OCI-LY3 (cell line): ENCODE data around the gene CTPS2.

Source experiments
- H2AFZ ChIP-seq: fragments of 200-600, 300-600 bp; shearing (Covaris generic); 2 replicates; pipeline ENCODE4 v1.6.0; 2014; ENCODE audit warnings: antibody characterized with exemption, low read depth, low read length
- H3K27ac ChIP-seq: fragments of 200-600, 300-600 bp; sonication (generic); 2 replicates; pipeline ENCODE4 v1.5.1; 2014; ENCODE audit warnings: mild to moderate bottlenecking, low read length, moderate library complexity, mixed read lengths
- H3K27me3 ChIP-seq: fragments of 200-600, 300-600 bp; sonication (generic); 2 replicates; pipeline ENCODE4 v1.6.1; 2014; ENCODE audit warnings: low read depth, low read length, mixed read lengths
- H3K36me3 ChIP-seq: fragments of 200-600, 300-600 bp; sonication (generic); replicated peaks from 2 replicates; pipeline ENCODE3; 2014; ENCODE audit warnings: low read depth, low read length, mixed read lengths
- H3K4me1 ChIP-seq: fragments of 300-600, 200-600 bp; sonication (generic); 2 replicates; pipeline ENCODE4 v1.6.1; 2014; ENCODE audit warnings: low read length, mixed read lengths
- H3K4me2 ChIP-seq: fragments of 200-600, 300-600 bp; sonication (generic); 2 replicates; pipeline ENCODE4 v1.6.1; 2014; ENCODE audit warnings: low read length, mixed read lengths
- H3K4me3 ChIP-seq: fragments of 300-600, 200-600 bp; sonication (generic); 2 replicates; pipeline ENCODE4 v1.5.1; 2014; ENCODE audit warnings: antibody characterized with exemption, mild to moderate bottlenecking, low read length, moderate library complexity
- H3K79me2 ChIP-seq: fragments of 300-600, 200-600 bp; shearing (Covaris generic); 2 replicates; pipeline ENCODE4 v1.6.1; 2014; ENCODE audit warnings: mild to moderate bottlenecking, low read length, mixed read lengths
- H3K9ac ChIP-seq: fragments of 300-600, 200-600 bp; shearing (Covaris generic); 2 replicates; pipeline ENCODE4 v1.6.0; 2014; ENCODE audit warnings: mild to moderate bottlenecking, low read length, moderate library complexity
- H3K9me3 ChIP-seq: fragments of 200-600, 300-600 bp; shearing (Covaris generic); 2 replicates; pipeline ENCODE4 v1.6.1; 2014; ENCODE audit warnings: low read length, mixed read lengths; ENCODE audit not compliant: insufficient read depth
- H4K20me1 ChIP-seq: fragments of 200-600, 300-600 bp; sonication (generic); 2 replicates; pipeline ENCODE4 v1.6.1; 2016; ENCODE audit warnings: low read length, mixed read lengths; ENCODE audit not compliant: insufficient read depth
- CTCF ChIP-seq: fragments of 200-600, 300-600 bp; sonication (generic); IDR thresholded peaks from 2 replicates; pipeline ENCODE4 v1.5.1; 2014; ENCODE audit warnings: antibody characterized with exemption, low read length, low read depth
- EZH2phosphoT487 ChIP-seq: fragments of 200-600 bp; shearing (Covaris generic); IDR thresholded peaks from 2 replicates; pipeline ENCODE4 v1.6.1; 2018; ENCODE audit warnings: antibody characterized with exemption, mixed run types, low read depth

CTPS2 gene

DNA sequence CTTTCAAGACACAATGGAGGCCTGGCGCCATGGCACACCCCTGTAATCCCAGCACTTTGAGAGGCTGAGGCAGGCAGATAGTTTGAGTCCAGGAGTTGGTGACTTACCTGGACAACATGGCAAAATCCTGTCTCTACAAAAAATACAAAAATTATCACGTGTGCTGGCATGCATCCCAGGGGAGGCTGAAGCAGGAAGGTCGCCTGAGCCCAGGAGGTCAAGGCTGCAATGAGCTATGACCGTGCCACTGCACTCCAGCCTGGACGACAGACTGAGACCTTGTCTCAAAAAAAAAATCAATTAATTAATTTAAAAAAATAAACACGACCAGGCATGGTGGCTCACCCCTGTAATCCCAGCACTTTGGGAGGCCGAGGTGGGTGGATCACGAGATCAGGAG is 2.0 kb upstream of the CTPS2 start:
- no peak overlapping the region for H3K4me2 ChIP-seq
- H3K79me2 ChIP-seq: peaks cover under 1% of the 10 kb centered on the region; the same call in 1 of the 2 replicates
- H3K9me3 ChIP-seq: no peaks in the 10 kb centered on the region
- H3K4me3 ChIP-seq: no peak overlapping the region
- no peak overlapping the region for H3K9ac ChIP-seq
- H3K4me1 ChIP-seq: peaks cover 11% of the 10 kb centered on the region
- no peak overlapping the region for H3K27ac ChIP-seq
- no peaks in the 10 kb centered on the region for H4K20me1 ChIP-seq
- H3K27me3 ChIP-seq: no peaks in the 10 kb centered on the region
- no peaks in the 10 kb centered on the region for H3K36me3 ChIP-seq
- TF ChIP-seq EZH2phosphoT487 (no peak), CTCF (no peak)
- no peak overlapping the region for H2AFZ ChIP-seq

DNA sequence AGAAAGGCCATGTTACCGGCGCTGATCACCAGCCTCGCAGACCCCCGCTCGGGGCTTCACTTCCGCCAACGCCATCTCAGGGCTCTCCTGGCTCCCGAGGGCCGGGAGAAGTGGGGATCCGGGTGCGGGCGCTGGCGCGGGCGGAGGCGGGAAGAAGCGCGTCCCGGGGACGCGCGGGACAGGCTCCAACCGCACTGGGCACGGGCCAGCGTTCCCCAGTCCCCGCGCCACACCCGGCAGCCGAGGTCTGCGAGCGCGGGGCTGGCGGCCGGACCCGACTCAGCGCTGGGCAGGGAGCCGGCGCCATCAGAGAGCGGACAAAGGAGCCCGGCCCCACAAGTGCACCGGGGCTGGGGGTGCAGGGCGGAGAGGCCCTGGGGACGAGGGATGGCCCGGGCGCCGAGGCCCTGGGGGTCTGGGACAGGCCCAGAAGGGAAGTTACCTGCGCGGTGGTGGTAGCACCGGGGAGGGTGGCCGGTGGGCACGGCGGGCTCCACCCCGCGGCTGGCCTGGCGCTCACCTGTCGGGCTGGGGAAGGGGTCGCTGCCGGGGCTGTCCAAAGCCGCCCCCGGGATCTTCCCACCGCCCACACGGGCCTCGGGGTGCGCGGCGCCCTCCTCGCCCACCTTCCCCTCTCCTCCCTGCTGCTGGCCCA is 449 bp downstream of the CTPS2 start:
- Histone ChIP-seq H3K9me3 (no peaks in the 10 kb centered on the region), H3K27ac (peak overlapping the region; percentile 22), H3K36me3 (no peaks in the 10 kb centered on the region), H4K20me1 (no peaks in the 10 kb centered on the region), H3K9ac (peak overlapping the region; percentile 76), H3K27me3 (no peaks in the 10 kb centered on the region), H2AFZ (peak overlapping the region; percentile 44), H3K4me2 (peak overlapping the region; percentile 59), H3K79me2 (no peaks in the 10 kb centered on the region; the same call in 1 of the 2 replicates), H3K4me1 (peaks cover 7% of the 10 kb centered on the region; the same call in 1 of the 2 replicates), H3K4me3 (peak overlapping the region; percentile 86)
- TF ChIP-seq EZH2phosphoT487 (no peak), CTCF (no peak)

DNA sequence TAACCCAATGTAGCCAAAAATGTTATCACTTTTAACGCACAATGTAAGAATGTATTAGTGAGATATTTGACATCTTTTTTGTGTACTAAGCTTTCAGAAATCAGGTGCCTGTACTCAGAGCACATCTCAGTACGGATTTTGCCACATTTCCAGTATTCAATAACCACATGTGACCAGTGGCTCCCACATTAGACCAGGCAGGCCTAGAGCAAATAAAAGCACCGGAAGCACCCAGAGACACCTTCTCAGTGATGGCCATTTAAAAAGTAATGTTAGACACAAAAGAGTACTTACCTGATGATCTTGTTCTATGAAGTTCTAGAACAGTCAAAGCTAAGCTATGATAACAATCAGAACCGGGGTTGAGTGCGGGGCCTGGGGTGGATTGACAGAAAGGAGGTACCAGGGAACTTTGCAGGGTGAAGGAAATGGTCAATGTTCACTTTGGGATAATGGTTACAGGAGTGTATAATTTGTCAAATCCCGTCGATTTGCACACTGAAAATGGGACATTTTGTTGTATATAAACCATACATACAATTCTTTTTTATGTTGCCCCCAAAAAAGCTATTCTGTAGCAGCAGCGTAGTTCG is 1.2 kb downstream of the CTPS2 start:
- Histone ChIP-seq H2AFZ (peak overlapping the region; percentile 44; the same call in 1 of the 2 replicates), H3K79me2 (no peaks in the 10 kb centered on the region; the same call in 1 of the 2 replicates), H3K27ac (peak overlapping the region; percentile 22), H3K36me3 (no peaks in the 10 kb centered on the region), H3K4me2 (peak overlapping the region; percentile 59), H3K4me3 (peak overlapping the region; percentile 86), H3K9me3 (no peaks in the 10 kb centered on the region), H3K9ac (peak overlapping the region; percentile 76), H3K27me3 (no peaks in the 10 kb centered on the region), H4K20me1 (no peaks in the 10 kb centered on the region), H3K4me1 (peaks cover 7% of the 10 kb centered on the region; the same call in 1 of the 2 replicates)
- TF ChIP-seq EZH2phosphoT487 (no peak), CTCF (no peak)

- H3K9ac ChIP-seq: no peak overlapping the region
- H3K9me3 ChIP-seq: no peaks in the 10 kb centered on the region
- H3K27me3 ChIP-seq: no peaks in the 10 kb centered on the region
- H3K36me3 ChIP-seq: no peaks in the 10 kb centered on the region
- H3K27ac ChIP-seq: no peak overlapping the region
- H4K20me1 ChIP-seq: no peaks in the 10 kb centered on the region
- no peak overlapping the region for H3K4me2 ChIP-seq
- no peak overlapping the region for H2AFZ ChIP-seq
- H3K4me3 ChIP-seq: no peak overlapping the region
- H3K4me1 ChIP-seq: peaks cover 7% of the 10 kb centered on the region; the same call in 1 of the 2 replicates
- no peak for TF ChIP-seq CTCF
- no peak for TF ChIP-seq EZH2phosphoT487
- H3K79me2 ChIP-seq: no peaks in the 10 kb centered on the region; the same call in 1 of the 2 replicates
These were observed 4.5 kb downstream of the CTPS2 start for GRCh38 chrX:16708016-16708415.
